Epithelial cell of proximal tubule (primary cell): Measurements from ENCODE around the gene DNMBP. TPM values are rescaled to one million over a fixed set of nuclear protein-coding genes. Genes with fewer than 3 reads are reported as not detected.

Source experiments
- DNase-seq: peaks from one replicate; pipeline ENCODE4 v3.0.0-alpha.2; 2011; ENCODE audit warnings: low read depth
- H3K4me3 ChIP-seq: 2 replicates; pipeline ENCODE4 v1.5.1; 2011; ENCODE audit warnings: low read depth, mild to moderate bottlenecking, low read length
- total RNA-seq: library from RNA; depleted of rRNA; stranded (reverse); fragments of >200 nt; gene quantifications from 2 replicates; pipeline ENCODE4 v1.2.3, GENCODE V29; 2015
- TF ChIP-seq, protein P1 (sequence below): conservative IDR thresholded peaks from 2 replicates; pipeline ENCODE4 v1.5.1; 2012; ENCODE audit warnings: low read depth, mild to moderate bottlenecking, low read length

The DNMBP gene
- total RNA-seq, 1 donor from 2014 or later, result 20.5 TPM

DNA sequence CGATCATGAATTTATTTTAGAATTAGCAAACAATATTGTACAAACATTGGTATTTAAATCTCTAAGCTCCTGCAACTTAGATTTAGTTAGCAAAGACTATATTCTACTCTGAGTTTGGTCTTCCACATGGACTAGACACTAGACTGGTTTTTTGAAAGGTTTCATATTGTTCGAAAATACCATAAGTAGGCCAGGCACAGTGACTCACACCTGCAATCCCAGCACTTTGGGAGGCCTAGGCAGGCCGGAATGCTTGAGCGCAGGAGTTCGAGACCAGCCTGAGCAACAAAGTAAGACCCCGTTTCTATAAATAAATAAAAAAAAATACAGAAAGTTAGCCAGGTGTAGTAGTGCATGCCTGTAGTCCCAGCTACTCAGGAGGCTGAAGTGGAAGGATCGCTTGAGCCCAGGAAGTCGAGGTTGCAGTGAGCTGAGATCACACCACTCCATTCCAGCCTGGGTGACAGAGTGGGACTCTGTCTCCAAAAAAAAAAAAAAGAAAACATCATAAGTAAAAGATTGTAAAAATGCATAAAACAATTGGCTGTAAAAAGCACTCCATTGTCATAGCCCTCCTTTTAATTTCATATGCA, 154.2 kb downstream of the DNMBP start:
- no peak for DNase-seq
- TF ChIP-seq, protein P1, sequence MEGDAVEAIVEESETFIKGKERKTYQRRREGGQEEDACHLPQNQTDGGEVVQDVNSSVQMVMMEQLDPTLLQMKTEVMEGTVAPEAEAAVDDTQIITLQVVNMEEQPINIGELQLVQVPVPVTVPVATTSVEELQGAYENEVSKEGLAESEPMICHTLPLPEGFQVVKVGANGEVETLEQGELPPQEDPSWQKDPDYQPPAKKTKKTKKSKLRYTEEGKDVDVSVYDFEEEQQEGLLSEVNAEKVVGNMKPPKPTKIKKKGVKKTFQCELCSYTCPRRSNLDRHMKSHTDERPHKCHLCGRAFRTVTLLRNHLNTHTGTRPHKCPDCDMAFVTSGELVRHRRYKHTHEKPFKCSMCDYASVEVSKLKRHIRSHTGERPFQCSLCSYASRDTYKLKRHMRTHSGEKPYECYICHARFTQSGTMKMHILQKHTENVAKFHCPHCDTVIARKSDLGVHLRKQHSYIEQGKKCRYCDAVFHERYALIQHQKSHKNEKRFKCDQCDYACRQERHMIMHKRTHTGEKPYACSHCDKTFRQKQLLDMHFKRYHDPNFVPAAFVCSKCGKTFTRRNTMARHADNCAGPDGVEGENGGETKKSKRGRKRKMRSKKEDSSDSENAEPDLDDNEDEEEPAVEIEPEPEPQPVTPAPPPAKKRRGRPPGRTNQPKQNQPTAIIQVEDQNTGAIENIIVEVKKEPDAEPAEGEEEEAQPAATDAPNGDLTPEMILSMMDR, result no peak
- no peak overlapping the region for H3K4me3 ChIP-seq

DNA sequence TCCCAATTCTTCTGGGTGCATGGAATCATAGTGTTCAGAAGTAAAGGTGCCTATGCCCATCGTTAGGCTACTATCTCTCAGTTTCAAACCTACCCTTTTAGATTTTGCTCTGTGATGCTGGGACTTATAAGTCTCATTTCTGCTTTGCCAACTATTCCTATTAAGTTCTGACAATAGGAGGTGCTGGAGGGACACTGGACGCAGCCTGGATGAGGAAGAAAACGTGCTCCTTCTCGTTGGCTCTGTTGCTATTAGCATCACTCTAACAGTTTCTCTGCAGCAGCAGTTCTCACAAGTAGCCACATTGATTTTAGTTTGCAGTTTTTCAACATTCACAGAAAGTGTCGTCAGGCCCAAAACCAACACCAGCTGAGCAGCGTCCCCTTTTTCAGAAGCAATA, 154.9 kb downstream of the DNMBP start:
- no peak for DNase-seq
- H3K4me3 ChIP-seq, result no peak overlapping the region
- TF ChIP-seq, protein P1, result peak; percentile 43

DNA sequence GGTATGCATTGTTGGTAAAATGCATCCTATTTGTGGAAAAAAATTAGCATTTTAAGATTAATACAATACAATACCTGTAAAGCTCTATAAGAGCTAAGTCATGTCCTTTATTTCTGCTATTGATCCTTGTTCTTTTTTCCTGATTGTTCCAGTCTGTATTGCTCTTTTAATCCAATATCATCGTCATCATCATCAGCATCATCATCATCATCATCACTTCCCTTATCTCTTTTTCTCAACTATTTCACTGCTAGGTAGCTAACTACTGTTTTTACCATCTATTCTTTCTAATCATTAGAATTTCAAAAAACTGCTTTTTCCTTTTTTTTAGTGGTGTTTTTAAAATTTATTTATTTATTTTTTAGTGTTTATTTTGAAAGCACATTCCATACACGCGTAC, 156.1 kb downstream of the DNMBP start:
- no peak overlapping the region for H3K4me3 ChIP-seq
- no peak for DNase-seq
- TF ChIP-seq, protein P1, result no peak

DNA sequence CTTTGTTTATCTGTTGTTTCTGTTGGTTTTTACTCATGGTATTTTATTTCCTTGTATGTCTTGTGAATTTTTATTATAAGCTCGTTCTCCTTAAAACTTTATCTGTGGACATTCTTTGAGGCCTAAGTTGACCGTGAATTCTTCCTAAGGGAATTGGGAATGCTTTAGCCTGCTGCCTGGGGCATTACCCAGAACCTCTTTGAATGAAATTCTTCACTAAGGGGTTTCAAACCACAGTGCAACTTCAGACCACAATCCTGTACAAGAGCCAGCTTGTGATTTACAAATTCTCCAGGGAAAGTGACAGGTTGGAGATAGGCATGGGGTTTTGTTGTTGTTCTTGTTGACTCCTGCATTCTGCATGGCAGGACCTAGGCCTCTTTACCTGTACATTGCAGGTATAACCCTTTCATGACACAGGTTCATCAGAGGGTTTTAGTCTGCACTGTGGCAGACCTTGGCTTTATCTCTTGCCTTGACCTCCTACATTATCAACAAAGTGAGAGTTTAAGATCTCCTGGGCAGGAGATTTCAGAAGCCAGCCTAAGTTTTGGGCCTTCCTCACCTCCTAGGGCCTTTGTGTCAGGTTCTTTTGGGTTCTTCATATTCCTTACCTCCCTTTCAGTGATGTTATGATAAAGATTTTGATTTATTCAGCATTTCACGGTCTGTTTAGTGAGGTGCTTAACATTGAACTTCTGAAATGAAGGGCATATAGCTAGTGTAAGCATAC, 157.1 kb downstream of the DNMBP start:
- H3K4me3 ChIP-seq, result no peak overlapping the region
- TF ChIP-seq, protein P1, result no peak
- DNase-seq, result no peak

DNA sequence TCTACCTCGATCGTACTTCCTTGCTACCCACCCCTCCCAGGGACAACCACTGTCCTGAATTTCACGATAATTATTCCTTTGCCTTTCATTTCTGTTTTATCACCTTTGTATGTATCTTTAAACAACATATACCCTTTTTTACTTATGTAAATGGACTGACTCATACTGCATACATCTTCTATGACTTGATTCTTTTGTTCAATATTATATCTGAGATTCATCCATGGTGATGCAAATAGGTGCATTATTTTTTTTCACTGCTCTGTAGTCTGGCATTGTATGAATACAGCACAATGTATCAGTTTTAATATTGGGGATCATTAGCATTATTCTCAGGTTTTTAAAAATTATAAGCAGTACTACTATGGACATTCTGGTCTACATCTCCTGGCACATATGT, 157.9 kb downstream of the DNMBP start:
- TF ChIP-seq, protein P1, result no peak
- H3K4me3 ChIP-seq, result no peak overlapping the region
- DNase-seq, result no peak

DNA sequence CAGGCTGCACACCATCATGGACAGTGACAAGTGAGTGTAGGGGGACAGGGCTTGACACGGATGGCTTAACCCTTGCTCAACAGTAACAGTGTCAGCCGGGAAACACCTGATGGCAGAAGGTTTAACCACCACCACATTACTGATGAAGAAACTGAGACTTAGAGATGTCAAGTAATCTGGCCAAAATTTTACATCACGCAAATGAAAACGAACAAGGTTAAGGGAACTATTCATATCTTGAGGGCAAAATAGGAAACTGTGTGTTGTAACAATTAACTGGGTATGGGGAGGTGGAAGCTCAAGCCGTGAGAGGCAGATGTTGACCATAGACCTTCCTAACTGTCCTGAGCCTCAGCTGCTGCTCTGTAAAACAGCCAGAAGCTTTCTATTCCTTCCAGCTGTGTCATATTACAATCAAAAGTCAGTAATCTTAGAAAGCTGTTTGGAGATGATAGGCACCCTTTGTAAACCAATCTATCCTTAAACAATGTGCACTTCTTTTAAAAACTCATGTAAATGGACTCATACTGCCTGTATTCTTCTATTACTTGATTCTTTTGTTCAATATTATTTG, 158.9 kb downstream of the DNMBP start:
- H3K4me3 ChIP-seq, result no peak overlapping the region
- DNase-seq, result no peak
- TF ChIP-seq, protein P1, result no peak
